Activated T-cell treated with anti-CD3 and anti-CD28 coated beads, Interleukin-2, amount 50 U/mL, for 48 hours (primary cell): ENCODE measurements around the gene CCDC77.
"Not testable (repeated sequence)": the region's sequence is repeated elsewhere in the genome, so short reads cannot be mapped to it uniquely, and the experiment has no call there.

Source experiments
- DNase-seq, 2 experiments: peaks; one replicate each; pipeline ENCODE4 v3.0.0-alpha.2; 2020

CCDC77 gene

DNA sequence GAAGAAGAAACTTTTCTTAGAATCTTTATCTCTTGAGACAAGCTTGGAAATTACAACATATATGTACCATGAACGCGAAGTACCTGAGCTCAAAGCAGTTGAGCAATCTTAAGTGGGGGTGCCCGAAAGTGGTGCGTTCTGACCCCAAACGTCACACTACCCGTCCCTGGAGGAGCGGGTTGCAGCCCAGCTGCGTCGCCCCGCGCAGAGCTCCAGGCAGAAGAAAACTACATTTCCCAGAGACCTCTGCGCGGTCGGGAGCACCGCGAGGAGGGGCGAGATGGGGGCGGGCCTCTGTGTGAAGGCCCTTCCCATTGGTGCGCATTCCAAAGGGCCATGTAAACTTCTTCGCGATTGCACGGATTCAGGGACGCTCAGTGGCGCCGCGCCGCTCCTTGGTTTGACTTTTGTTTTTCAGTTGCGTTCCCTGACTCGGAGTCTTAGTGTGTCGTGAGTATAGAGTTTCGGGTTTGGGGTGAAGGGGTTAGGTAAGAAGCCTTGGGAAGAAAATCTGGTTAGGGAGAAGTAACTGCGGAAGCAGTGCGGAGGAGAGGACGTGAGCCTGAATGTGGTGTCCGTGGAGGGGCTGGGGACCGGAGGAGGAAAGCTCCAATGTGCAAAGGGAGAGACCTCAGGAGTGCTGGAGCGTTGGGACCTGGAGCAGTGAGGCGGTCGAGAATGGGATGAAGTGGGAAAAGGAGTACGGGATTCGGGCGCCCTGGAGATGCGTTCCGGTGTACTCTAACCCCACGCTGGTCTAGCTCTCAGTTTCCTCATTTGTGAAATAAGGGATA is at the start of gene CCDC77:
TSS of gene CCDC77 (plus strand) at position 410 of the 794 bp plus-strand sequence. CDS start 7,740 bp downstream, outside the sequence.
- peak; percentile 97 to 98 for DNase-seq

DNA sequence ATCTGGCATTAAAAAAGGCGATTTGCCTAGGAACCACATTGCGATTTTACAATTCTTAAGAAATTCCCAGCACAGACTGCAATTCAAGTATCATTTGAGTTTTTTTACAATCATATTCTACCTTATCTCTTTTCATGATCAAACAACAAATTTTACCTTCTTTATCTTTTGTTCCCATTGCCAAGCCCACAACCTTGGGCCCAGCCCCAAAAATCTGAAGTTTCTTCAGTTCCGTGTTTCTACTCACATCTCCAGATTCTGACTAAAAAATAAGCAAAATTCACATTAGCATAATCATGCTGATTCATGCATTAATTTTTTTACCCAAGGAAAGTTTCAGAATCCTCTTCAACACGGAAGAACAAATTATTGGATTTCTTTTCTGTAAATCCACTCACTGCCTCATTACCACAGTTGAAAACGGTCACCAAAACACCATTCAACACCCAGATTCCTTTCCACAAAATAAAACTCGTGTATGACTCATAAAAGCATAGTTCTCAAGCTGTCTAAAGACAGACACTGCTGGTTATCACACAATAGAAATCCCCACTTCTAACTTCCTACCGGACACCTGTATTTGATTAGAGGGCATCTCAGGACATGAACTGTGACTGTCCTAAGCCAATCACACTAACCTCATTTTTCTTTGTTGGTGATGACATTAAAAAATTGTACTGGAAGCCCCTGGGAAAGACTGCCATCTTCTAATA is 45.0 kb upstream of the CCDC77 start:
- no peak for DNase-seq

DNA sequence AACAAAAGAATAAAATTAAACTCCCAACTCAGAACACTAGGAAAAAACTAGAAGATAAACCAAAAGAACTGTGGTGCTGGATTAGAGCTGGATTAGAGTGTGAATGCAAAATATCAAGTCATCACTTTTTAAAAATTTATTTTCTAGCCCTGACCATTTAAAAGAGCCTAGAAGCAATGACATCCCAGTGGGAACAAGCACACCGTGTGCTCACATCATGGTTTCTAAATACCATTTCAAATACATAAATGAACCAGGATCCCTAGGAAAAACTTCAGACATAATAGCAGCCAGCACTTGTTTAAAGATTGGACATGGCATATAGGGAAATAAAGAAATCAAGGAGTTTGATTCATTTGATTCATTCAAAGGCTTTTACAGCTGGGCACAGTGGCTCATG is 42.4 kb upstream of the CCDC77 start:
- no peak for DNase-seq

DNA sequence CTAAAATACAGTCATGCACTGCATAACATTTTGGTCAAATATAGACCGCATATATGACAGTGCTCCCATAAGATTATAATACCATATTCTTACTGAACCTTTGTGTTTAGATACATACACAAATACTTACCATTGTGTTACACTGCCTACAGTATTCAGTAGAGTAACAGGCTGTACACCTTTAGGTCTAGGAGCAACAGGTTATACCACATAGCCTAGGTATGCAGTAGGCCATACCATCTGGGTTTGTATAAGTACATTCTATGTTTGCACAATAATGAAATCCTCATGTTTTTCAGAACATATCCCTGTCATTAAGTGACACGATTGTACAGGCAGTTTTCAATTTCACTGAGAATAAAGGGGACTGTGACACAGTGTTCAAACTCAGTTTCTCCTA is 34.6 kb upstream of the CCDC77 start:
- DNase-seq = no peak

DNA sequence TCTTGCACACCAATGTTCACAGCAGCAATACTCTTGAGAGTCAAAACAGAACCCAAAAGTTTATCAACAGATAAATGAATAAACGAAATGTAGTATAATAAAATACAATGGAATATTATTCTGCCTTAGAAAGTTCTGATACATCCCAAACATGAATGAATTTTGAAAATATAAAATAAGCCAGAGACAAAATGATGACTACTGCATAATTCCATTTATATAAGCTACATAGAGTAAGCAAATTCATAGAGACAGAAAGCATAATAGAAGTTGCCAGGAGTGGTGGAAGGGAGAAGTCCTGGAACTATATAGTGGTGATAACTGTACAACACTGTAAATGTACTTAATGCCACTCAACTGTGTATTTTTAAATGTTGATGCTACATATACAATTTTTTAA is 33.5 kb upstream of the CCDC77 start:
- DNase-seq = no peak

DNA sequence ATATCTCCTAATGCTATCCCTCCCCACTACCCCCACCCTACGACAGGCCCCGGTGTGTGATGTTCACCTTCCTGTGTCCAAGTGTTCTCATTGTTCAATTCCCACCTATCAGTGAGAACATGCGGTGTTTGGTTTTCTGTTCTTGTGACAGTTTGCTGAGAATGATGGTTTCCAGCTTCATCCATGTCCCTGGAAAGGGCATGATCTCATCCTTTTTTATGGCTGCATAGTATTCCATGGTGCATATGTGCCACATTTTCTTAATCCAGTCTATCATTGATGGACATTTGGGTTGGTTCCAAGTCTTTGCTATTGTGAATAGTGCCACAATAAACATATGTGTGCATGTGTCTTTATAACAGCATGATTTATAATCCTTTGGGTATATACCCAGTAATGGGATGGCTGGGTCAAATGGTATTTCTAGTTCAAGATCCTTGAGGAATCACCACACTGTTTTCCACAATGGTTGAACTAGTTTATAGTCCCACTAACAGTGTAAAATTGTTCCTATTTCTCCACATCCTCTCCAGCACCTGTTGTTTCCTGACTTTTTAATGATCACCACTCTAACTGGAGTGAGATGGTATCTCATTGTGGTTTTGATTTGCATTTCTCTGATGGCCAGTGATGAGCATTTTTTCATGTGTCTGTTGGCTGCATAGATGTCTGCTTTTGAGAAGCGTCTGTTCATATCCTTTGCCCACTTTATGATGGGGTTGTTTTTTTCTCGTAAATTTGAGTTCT is 30.5 kb upstream of the CCDC77 start:
- not testable (repeated sequence) for DNase-seq

DNA sequence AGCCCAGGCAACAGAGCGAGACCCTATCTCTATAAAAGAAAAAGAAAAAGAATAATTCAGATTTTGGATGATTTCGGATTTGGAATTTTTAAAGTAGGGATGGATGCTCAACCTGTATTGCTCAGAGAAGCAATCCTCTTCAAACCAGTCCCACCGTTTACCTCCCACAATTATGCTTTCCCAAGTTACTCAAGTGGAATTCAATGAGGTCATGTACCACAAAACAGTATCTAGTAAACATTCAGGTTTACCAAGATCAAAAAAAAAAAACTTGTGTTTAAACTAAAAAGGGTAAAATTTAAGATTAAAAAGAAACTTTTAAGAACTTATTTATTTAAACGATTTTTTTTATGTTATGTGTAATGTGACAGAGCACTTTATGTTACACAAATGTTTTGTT is 14.8 kb upstream of the CCDC77 start:
- no peak for DNase-seq

DNA sequence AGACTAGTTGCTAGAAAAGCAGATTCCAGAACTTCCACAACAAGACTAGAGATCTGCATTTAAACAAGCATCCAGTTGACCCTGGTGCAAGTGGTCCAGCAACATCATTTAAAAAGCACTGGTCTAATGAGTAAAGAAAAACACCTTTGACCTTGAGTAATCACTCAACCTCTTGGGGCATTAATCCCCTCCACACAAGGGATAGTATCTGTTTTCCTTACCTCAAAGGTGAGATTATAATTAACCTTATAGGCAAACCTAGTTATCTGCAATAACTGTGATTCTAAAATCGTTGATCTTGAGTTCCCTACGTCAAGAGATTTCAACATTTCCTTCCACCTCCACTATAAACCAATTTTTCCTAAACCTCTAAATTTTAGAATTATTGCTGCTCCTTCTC is 13.4 kb upstream of the CCDC77 start:
- no peak for DNase-seq

DNA sequence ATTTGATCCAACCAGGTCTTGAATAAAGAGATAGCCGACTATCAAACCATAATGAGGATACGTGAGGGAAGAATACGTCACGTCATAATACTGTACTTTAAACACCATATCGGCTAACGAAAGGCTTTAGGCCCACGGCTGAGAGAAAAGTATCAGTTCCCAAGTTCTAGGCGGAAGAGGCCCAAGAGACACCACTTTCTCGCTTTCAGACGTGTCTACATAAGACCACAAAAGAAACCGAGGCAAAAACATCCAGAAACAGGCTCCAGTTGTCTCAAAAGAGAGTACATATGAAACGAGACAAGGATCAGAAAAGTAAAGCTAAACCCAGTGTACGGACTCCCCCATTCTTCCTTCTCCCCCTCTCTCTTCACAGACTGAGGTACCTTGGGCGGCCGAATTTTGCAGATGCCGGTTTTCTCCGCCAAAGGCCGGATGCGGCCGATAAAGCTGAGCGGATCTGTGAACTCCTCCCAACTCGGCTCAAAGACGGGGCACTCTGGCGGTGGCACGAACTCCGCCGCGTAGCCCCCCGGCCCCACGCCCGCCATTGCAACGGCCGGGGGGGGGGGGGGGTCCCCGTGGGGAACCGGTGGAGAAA is 12.8 kb upstream of the CCDC77 start:
- peak in 1 of 2 experiments; percentile 54 for DNase-seq

DNA sequence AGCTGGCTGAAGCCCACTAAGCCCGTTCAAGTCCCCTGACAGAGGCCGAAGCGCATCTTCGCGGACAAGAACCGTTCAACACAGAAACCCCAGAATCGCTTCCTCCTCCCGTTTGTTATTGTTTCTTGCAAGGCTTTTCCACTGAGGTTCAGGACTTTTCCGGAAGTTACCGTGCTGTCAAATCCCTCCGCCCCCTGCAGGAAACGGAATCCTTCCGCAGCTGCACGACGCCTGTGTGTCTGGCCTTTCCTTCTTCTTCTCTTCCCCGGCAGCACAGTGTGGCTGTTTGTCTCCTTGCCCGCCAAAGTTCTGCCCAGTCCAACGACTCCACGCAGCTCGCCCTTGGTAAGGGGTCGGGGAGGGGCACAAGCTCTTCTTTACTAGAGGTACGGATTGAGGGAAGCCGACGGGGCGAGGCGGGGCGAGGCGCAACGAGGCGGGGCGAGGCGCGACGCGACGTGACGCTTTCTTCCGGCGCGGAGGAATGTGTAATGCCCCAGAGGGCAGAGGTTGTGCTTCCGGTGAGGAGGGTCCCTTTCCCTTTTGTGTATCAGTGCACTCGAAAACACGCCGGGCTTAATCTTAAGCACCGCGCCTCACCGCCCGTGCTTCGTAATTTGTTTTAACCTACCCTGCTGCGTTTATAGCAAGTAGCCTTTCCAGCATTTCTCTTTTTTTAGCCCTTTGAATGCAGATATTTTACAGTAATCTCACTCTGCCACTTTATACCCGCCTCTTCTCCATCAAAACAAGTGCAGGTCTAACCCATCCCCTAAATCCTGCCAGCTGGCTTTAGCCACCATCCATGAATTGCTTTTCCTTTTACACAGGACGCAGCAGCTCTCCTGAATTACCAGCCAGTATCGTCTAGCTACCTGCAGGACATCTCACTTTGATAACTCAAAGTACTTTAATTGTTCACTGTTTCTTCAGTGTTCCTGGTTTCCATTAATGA is 12.0 kb upstream of the CCDC77 start, which contains the start of gene KDM5A:
TSS of gene KDM5A (minus strand) at position 179 of the 955 bp plus-strand sequence. CDS start 229 bp downstream, outside the sequence.
- DNase-seq = peak; percentile 95 to 96

DNA sequence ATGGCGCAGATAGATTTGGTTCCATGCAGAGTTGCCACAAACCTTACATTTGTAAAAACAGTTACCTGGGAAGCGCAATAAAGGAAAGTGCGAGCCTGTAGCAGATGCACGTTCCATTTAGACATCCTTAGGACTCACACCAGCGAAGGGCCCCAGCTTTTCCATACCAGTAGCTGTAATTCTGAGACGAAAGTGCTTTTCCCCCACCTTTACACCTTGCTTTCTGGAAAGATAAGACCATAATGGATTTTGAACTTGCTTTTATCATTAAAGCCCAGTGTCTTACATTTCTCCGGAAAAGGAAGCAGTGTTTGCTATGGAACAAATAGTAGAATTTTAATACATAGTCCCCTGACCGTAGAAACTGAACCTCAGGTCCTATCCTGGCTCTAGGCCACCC is 616 bp upstream of the CCDC77 start:
- no peak for DNase-seq

DNA sequence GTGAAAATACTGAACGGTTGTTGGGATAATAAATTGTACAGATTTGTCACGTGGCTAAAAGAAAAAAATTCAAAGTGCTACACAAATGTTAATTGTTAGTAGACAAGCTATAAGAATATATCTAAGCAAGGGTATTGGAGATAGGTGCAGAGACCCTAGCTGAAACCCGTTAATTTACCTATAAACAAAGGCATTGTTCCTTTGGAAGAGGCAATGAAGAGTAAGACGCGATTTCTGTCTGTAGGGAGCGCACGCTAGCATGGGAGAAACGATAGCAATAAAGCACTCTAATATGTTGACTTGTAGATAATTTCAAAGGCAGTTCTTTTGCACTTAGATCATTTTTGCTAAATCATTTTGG is 565 bp downstream of the CCDC77 start:
- no peak for DNase-seq

DNA sequence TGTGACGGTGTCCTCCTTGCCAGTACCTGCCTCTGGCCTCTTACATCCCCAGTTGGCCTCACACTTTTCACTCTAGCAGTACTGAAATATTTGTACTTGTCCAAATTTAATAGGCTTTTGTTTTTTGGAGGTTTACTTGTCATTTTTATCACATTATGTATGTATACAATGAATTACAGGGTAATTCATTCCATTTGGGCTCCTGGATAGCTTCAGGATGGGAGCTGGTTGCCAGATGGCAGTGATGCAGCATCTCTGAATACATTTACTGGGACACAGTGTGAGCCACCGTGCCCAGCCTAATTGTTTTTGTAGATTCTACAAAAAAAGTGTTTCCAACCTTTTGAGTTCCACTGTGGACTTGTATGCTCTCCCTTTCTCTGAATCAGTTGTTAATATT is 13.4 kb downstream of the CCDC77 start:
- DNase-seq = no peak

DNA sequence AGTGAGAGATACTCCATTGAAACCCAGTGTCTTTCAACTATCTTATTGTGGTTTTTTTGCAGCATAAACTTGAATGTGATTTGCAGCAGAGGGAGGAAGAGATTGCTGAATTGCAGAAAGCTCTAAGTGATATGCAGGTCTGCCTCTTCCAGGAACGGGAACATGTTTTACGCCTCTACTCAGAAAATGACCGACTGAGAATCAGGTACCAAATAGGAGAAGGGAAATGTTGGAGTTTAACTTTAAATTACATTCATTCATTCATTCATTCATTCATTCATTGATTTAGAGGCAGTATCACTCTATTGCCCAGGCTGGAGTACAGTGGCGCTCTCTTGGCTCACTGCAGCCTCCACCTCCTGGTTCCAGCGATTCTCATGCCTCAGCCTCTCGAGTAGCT is 17.0 kb downstream of the CCDC77 start:
- DNase-seq = no peak

DNA sequence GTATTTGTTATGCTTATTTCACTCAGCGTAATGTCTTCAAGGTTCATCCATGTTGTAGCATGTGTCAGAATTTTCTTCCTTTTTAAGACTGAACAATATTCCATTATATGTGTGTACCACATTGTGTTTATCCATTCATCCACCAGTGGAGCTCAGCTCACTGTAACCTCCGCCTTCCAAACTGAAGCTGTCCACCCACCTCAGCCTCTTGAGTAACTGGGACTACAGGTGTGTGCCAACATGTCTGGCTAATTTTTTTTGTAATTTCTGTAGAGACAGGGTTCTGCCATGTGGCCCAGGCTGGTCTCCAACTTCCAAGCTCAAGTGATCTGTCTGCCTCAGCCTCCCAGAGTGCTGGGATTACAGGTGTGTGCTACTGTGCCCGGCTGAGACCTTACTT is 21.1 kb downstream of the CCDC77 start:
- no peak for DNase-seq

DNA sequence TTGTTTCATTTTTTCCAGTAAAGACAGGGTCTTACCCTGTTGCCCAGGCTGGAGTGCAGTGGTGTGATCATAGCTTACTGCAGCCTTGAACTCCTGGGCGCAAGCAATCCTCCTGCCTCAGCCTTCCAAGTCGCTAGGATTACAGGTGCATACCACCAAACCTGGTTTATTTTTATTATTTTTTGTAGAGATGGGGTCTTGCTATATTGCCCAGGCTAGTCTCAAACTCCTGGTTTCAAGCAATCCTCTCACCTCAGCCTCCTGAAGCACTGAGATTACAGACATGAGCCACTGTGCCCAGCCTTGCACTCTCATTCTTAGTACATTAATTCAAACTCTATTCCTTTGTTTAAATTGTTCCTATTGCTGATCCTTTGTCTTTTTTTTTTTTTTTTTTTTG is 34.3 kb downstream of the CCDC77 start:
- DNase-seq = not testable (repeated sequence)

DNA sequence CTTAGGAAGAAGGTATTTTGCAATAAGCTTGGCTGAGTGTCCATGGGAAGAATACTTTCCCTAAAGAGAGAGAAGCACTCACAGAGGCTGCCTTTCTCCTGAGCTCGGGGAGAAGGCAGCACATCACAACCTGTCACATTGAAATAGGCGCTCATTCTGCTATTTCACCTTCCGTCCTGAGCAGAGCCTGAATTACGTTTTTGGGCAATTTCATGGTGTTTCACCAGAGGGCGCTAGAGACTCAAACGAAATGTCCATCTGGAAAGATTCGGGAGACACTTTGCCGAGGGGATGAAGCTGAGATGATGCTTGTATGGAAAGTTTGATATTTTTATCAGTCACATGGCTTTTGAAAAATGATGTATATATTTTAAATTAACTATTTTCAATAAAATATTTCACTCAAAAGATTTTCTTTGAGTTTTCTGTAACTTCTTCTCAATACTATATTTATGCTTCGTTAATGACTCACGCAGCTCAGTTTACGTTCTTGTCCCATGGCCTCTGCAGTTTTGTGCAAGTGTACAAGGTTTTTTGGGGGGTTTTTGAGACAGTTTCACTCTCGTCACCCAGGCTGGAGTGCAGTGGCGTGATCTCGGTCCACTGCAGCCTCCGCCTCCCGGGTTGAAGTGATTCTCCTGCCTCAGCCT is 40.9 kb downstream of the CCDC77 start:
- DNase-seq = peak; percentile 62

DNA sequence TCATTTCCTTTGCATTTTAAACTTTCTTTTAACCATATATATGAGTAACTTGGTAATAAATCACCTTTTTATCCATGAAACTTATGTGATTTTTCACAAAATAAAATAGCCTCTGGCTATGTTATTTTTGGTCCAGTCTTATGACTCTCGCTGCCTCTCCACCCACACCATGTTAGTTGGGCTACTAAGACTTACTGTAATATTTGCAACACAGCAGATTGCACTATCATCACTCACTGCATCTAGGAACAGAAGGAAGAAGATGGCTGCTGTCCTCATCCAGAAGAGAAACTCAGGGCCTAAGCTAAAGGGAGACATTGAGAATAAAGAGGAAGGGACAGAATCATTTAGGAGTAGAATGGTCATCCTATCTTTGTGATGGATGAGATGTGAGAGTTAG is 45.7 kb downstream of the CCDC77 start:
- DNase-seq = no peak

DNA sequence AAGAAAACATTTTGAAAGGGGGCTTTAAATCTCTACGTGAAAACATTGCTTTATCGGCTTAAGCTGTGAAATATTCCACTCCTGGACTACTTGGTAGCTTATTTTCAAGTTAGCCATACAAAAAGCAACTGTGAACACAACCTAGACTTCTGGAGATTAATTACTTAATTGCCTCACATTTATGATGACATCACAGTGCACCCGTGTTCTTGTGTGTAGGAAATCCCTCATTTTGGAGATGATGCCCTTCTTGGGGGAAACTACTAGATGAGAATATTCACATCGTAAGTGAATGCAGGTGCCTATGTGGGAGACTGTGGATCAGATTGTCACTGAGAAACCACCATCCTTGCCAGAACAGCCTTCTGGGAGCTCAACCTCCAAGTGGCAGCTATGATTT is 47.8 kb downstream of the CCDC77 start:
- DNase-seq = no peak

DNA sequence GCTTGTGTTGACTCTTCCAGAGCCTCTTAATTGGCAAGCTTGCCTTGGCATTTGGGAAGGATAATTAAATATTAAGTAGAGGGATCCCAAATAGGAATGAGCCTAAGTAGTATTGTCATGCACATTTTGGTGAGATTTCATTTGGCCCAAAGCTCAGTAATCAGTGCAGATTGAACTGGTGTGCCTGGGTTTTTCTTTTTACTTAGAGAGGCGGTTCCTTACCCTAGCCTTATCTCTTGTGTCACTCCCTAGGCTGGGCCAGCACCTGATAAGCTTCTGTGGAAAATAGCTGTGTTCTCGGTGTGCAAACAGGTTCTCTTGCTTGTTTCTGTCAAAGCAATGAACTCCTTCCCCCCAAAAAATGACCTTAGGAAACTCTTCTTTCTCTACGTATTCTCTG is 49.0 kb downstream of the CCDC77 start:
- no peak for DNase-seq

DNA sequence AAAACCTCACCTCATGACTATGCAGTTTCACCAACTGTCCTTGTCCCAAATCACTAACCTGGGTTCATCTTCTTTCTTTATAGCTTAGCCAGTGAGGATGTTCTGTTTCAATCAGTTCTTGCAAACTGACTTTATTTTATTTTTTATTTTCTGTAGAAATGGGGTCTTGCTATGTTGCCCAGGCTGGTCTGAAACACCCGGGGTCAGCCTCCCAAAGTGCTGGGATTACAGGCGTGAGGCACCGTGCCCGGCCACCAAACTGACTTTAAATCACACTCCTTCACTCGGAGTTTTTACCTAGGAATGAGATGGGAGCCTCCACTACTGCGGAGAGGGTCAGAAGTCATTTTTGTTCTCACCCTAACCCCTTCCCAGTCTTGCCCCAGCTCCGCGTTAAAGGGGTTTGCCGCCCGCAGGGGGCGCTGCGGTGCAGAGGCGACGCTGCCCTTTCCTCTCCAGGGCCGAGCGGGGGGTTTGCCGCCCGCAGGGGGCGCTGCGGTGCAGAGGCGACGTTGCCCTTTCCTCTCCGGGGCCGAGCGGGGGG is 51.3 kb downstream of the CCDC77 start:
- peak; percentile 90 to 93 for DNase-seq
